ENCODE results near the gene FMR1NB. TPM values are rescaled to one million over a fixed set of nuclear protein-coding genes. Genes with fewer than 3 reads are reported as not detected.

FMR1NB gene
- total and polyA plus RNA-seq, 2 experiments from 2014 or later, result not detected

DNA sequence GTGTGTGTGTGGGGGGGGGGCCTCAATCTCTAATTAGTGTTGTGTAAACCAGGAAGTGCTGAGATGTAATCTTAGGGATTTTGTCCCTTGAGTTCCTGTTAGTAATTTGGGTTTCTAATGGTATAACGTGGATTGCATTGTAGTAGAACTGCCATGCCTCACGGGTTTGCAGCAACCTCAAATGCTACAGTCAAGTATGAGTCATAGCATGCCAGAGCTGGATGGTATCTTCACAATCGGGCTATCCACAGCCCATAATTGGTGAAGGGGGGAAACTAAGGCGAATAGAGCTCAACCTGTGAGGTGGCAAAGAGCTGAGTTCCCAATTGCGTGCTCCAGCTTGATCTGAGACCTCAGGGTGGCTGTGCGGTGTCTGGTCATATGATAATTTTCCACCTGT, 2.2 kb upstream of the FMR1NB start:
- no peaks in the 10 kb centered on the region for H3K4me1 ChIP-seq (ENCODE audit: low read depth)
- TF ChIP-seq, protein P1, sequence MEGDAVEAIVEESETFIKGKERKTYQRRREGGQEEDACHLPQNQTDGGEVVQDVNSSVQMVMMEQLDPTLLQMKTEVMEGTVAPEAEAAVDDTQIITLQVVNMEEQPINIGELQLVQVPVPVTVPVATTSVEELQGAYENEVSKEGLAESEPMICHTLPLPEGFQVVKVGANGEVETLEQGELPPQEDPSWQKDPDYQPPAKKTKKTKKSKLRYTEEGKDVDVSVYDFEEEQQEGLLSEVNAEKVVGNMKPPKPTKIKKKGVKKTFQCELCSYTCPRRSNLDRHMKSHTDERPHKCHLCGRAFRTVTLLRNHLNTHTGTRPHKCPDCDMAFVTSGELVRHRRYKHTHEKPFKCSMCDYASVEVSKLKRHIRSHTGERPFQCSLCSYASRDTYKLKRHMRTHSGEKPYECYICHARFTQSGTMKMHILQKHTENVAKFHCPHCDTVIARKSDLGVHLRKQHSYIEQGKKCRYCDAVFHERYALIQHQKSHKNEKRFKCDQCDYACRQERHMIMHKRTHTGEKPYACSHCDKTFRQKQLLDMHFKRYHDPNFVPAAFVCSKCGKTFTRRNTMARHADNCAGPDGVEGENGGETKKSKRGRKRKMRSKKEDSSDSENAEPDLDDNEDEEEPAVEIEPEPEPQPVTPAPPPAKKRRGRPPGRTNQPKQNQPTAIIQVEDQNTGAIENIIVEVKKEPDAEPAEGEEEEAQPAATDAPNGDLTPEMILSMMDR (IDR thresholded peaks at IDR 0.05; ENCODE audit: low read depth, low read length), result no peak

DNA sequence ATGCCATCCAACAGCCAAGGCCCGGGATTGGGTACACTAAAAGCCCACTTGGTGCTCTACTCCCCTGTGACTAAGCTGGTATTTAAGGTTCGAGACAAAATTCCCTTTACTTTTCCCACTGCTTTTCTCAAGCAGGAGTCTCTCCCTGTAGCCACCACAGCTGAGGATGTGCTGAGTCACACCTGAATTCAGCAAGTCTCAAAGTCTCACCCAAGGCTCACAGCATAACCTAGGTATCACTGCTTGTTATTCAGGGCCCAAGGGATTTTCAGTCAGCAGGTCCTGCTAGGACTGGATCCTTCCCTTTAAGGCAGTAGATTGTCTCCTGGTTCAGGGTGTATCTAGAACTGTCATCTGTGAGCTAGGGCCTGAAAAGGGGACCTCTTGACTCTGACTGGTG, 39.2 kb downstream of the FMR1NB start:
- TF ChIP-seq, protein P1 (IDR thresholded peaks at IDR 0.05; ENCODE audit: low read depth, low read length), result no peak
- Histone ChIP-seq H3K4me3 (no peak overlapping the region), H3K27ac (no peak overlapping the region), H3K9me3 (ENCODE audit: low read depth) (no peaks in the 10 kb centered on the region), H3K27me3 (no peaks in the 10 kb centered on the region), H3K36me3 (no peaks in the 10 kb centered on the region), H3K4me1 (ENCODE audit: low read depth) (no peaks in the 10 kb centered on the region)
- no peak for DNase-seq (ENCODE audit: low read depth in 1 of 2, low spot score in 1 of 2)

More for the DNA sequence above, 2.2 kb upstream of the FMR1NB start:
- Histone ChIP-seq H3K27me3 (no peaks in the 10 kb centered on the region), H3K4me3 (no peak overlapping the region), H3K27ac (no peak overlapping the region), H3K36me3 (no peaks in the 10 kb centered on the region), H3K9me3 (ENCODE audit: low read depth) (no peaks in the 10 kb centered on the region)
- DNase-seq (ENCODE audit: low read depth in 1 of 2, low spot score in 1 of 2), result no peak

DNA sequence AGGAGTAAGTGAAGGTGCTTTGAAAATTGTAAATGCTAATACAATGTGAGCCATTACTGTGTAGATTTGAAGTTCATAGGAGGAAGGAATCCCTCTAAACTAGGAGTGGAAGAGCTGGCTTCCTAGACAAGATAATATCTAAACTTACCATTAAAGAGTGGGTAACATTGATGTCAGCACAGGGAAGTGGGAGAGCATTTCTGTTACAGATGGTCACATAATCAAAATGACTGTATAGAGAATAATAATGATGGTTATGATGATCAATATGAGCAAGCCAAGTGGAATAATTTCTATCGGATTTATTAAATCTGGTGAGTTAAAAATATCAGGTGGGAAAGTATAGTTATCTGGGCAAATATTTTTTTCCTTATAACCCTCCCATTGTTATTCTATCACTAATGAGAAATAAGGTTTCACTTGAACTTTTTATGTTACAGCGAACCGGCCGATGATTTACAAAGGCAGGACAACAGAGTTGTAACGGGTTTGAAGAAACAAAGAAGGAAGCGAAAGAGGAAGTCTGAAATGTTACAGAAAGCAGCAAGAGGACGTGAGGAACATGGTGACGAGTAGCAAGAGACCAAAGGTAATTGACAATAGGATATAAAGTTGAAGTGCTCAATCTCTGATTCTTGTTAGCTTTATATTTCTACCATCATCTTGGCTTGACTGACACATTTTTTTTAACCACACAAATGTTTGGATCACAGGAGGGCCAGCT, 43.5 kb downstream of the FMR1NB start:
- Histone ChIP-seq H3K27me3 (no peaks in the 10 kb centered on the region), H3K36me3 (no peaks in the 10 kb centered on the region), H3K4me3 (no peak overlapping the region), H3K9me3 (ENCODE audit: low read depth) (no peaks in the 10 kb centered on the region), H3K27ac (no peak overlapping the region), H3K4me1 (ENCODE audit: low read depth) (no peaks in the 10 kb centered on the region)
- TF ChIP-seq, protein P1 (IDR thresholded peaks at IDR 0.05; ENCODE audit: low read depth, low read length), result no peak
- no peak for DNase-seq (ENCODE audit: low read depth in 1 of 2, low spot score in 1 of 2)

DNA sequence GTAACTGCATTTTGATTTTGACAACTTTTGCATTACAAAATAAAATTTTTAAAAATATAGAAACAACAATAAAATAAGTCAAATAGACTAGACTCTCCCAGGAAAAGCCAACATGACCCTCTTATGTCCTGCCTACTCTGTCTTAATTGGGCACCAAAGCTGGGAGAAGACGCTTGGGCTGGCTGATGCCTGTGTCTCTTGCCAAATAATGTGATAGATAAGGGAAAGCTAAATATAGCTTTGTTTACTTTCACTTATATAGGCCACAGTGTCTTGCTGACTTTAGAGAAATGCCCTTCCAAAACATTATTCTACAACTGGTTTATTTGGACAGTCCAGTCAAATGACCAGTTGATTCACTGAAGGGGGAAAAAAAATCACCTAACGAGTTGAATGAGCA, 54.2 kb downstream of the FMR1NB start:
- Histone ChIP-seq H3K4me3 (no peak overlapping the region), H3K4me1 (ENCODE audit: low read depth) (no peaks in the 10 kb centered on the region), H3K27ac (no peak overlapping the region), H3K36me3 (no peaks in the 10 kb centered on the region), H3K27me3 (no peaks in the 10 kb centered on the region), H3K9me3 (ENCODE audit: low read depth) (no peaks in the 10 kb centered on the region)
- TF ChIP-seq, protein P1 (IDR thresholded peaks at IDR 0.05; ENCODE audit: low read depth, low read length), result no peak
- no peak for DNase-seq (ENCODE audit: low read depth in 1 of 2, low spot score in 1 of 2)

DNA sequence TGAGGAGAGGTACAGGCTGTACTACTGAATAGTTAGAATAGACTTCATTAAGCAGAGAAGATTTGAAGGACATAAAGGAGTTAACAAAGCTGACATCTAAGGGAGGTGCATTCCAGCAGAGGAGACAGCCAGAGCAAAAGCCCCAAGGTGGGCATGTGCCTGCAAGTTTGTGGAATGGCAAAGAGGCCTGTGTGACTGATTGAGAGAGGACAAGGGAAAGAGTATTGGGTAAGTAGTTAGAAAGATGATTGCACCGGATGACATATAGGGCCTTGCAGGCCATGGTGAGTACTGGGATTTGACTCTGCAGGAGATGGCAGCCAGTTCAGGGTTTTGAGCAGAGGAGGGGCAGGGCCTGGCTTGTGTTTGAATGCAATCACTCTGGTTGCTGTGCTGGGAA, 55.9 kb downstream of the FMR1NB start:
- DNase-seq (ENCODE audit: low read depth in 1 of 2, low spot score in 1 of 2), result no peak
- Histone ChIP-seq H3K4me1 (ENCODE audit: low read depth) (no peaks in the 10 kb centered on the region), H3K27me3 (no peaks in the 10 kb centered on the region)

More for the DNA sequence above, 55.9 kb downstream of the FMR1NB start:
- Histone ChIP-seq H3K9me3 (ENCODE audit: low read depth) (no peaks in the 10 kb centered on the region), H3K36me3 (no peaks in the 10 kb centered on the region), H3K27ac (no peak overlapping the region), H3K4me3 (no peak overlapping the region)
- TF ChIP-seq, protein P1 (IDR thresholded peaks at IDR 0.05; ENCODE audit: low read depth, low read length), result no peak
